ENCODE measurements around the gene DSTYK.
"Not testable (repeated sequence)": the region's sequence is repeated elsewhere in the genome, so short reads cannot be mapped to it uniquely, and the experiment has no call there.

DSTYK gene

GRCh38 chr1:205217418-205217817 lies 5.9 kb upstream of the DSTYK start:
- DNase-seq: no peak

GRCh38 chr1:205216588-205216987 lies 5.1 kb upstream of the DSTYK start:
- DNase-seq: no peak

DNA sequence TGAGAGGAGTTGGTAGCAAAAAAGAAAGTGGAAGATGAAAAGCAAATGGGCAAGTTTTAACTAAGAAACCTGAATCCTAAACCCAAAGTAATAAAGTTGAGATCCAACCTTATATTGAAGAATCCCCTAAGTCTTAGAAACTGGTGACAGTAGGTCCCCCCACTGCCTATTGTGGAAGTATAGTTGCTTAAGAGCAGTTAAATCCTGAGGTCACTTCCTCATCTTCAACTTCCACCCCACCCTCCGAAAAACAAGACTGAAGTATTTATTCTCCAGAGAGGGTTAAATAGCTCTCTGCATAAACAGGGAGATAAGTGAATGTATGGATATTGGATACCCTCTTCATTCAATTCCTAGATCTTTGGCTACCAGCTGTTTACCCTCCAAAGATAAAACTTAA lies 3.3 kb upstream of the DSTYK start:
- DNase-seq: no peak

DNA sequence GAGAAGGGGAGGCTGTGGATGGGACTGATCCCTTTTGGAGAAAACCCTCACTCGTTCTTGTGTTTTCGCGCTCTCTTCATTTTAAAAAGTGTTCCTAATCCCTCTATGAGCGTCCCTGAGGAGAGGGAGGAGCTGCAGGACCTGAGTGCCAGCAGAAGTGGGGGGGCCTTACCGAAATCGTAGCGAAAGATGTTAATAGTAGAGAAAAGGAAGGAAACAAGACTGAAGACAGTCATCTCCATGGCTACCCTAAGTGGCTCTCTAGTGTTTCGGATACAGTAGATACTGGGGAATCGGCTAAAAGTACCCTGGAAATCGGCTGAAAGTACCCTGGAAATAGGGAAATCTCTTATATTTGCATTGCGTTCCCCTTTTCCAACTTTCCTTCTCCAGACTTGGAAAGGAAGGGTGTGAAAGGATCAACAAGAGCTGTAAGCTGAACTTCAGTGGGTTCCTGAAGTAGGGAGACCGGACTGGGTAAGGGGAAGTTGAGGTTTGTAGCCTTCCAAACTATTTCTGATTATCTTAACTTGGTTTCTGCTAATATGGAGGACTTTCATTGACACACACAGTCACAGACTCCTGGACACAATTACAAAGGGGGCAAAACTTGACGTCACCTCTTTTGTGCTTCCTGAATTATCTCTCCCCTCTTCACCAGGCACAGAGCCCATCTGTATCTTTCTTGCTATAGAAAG lies 486 bp upstream of the DSTYK start:
- no peak for DNase-seq

DNA sequence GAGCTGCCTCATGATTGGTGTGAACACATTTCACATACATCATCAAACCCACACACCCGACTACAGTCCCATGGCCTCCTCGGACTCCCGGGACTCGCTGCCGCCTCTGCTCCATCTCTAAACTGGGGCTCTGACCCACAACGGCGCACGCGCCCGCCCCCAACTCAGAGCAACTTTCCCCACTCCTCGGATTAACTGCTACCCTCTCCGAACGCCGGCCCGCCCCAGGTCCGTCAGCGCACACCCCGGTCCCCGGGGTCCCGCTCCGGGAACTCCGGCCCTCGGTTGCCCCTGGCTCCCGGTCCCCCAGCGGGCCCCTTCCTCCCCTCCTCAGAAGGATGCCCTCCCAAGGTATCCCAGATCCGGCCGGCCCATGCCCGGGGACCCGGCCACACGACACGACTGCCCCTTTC lies 740 bp downstream of the DSTYK start:
- DNase-seq: peak in 1 of 2 donors; percentile 13

GRCh38 chr1:205208811-205209210 lies 2.7 kb downstream of the DSTYK start:
- no peak for DNase-seq

DNA sequence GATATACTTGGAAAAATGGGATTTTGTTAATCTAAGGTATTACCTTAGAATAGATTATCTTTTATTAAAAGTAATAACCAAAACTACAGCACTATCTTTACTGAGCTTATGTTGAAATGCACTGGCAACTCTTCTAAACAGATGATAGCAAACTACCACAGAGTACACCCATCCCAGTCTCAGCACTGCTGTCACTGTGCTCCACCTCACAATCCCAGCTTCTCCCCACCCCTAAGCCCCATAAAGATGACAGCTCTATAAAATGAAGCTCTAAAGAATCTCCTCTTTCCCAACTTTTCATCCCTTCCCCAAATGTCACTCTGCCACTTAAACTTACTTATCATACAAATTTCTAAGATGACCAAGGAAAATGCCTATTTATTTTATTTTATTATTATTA lies 6.4 kb downstream of the DSTYK start:
- DNase-seq: no peak

- no peak for DNase-seq
Measured at GRCh38 chr1:205204552-205204951, 7.0 kb downstream of the DSTYK start.

GRCh38 chr1:205199931-205200299 lies 11.6 kb downstream of the DSTYK start:
- no peak for DNase-seq

DNA sequence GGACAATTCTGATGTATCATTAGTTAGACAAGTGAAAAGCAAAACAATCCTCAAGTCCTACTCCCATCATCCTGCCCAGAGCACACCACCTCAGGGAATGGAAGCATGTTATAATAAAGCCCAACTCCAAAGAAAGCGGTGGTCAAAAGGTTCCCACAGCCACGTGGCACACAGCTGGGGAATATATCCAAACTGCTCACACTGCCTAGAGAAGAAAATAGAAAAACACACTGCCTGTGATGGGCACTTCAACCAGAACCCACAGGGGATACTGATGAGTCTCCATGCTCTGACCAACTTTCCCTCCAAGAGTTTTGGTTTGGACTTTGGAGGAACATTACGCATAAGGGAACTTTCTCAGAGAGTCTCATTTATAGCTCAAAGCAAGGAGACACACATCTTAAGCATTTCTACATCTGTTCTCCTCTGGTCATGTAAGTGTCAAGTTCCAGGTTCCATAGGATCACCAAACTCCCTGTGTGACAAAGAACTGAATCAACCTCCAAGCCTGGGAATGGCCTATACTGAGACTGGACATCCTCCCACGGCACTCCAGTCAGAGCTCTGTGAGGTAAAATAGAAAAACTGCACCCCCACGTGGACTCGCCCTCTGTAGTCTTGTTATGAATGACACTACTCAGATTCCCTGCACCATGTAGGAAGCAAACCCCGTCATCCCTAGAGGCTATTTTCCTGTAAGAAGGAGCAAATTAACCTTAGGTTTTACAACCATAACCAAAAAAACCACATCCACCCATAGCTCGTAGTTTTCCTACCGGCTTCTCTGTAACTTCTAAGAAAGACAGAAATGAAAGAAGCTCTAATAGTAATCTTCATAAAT lies 12.2 kb downstream of the DSTYK start:
- DNase-seq: no peak

GRCh38 chr1:205192287-205192686 lies 19.2 kb downstream of the DSTYK start:
- DNase-seq: no peak

DNA sequence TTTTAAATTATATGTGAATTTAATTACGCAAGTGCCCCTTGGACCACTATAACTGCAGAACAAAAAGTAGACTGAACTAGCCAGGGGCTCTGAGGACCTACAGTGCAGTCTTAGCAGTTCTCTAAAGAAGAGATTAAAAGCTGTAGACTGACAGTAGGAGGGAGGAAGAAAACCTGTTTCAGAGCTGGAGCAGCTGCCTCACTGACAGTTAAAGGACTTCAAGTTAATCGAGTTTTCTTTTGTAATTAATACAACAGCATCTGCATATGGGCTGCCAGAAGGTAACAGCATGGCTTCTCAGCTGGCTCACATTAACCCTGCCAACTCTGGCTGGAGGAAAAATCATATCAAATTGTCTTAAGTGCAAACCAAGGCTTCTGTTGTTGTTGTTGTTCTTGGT lies 19.9 kb downstream of the DSTYK start:
- no peak for DNase-seq

- no peak for DNase-seq
Measured at GRCh38 chr1:205190845-205191577, 20.5 kb downstream of the DSTYK start.

DNA sequence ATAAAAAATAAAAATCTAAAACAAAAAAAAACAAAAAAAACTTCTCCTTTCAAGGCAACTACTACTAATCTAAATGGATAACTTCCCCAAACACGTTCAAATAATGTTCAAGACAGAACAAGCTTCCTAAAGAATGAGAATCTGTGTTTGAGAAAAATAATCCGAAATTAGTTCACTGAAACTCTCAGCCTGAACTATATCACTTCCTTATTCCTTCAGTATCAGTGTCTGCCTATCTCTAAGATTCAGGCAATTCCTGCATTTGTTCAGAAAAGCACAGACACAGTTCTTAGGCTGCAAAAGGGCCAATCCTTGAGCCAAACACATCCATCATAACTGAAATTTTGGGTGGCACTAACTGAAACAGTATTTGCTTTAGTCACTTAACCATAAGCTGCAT lies 22.4 kb downstream of the DSTYK start:
- DNase-seq: no peak

- no peak for DNase-seq
Measured at GRCh38 chr1:205188596-205188995, 22.9 kb downstream of the DSTYK start.

- no peak for DNase-seq
Measured at GRCh38 chr1:205188098-205188497, 23.4 kb downstream of the DSTYK start.

DNA sequence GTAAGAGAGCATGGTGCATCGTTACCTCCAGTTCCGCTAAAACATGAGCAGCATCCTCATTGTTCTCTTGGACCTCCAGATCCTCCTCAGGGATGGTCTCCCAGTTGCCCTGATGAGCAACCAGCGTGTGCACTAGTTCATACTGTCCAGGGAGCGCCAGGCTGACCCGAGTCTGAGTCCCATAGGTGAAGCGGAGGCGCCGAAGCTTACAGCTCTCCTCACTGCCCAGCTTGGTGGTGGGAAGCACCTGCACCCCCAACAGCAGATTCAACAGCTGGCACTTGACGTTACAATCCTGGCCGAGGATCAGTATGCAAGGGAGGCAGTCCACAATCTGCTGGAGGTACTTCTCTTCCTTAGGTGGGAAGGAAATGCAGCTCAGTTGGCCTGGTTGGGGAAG lies 24.1 kb downstream of the DSTYK start:
- no peak for DNase-seq

- no peak for DNase-seq
Measured at GRCh38 chr1:205186191-205186590, 25.3 kb downstream of the DSTYK start.

- no peak for DNase-seq
Measured at GRCh38 chr1:205183676-205184335, 27.7 kb downstream of the DSTYK start.

DNA sequence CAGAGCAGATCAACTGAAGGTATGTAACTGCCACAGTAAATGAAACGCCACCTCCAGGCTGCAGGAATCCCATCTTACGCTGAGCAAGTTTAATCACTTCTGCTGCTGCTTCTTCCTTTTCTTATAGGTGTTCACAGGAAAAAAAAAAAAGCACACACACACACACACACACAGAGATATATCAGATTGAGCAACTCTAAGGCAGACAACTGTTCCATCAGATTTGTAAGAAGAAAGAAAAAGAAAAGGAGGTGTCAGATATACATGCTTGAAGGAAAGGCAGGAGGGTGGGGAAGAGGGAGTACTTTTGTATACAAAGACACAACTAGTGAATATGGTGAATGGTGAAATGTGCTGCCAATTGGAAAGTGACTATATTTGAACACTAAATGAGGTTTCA lies 28.6 kb downstream of the DSTYK start:
- DNase-seq: no peak

DNA sequence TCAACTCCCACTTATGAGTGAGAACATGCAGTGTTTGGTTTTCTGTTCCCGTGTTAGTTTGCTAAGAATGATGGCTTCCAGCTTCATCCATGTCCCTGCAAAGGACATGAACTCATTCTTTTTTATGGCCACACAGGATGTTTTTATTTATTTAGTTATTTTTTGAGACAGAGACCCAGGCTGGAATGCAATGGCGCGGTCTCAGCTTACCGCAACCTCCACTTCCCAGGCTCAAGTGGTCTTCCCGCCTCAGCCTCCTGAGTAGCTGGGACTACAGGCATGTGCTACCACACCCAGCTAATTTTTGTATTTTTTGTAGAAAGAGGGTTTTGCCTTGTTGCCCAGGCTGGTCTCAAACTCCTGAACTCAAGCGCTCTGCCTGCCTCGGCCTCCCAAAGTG lies 31.2 kb downstream of the DSTYK start:
- DNase-seq: not testable (repeated sequence)

DNA sequence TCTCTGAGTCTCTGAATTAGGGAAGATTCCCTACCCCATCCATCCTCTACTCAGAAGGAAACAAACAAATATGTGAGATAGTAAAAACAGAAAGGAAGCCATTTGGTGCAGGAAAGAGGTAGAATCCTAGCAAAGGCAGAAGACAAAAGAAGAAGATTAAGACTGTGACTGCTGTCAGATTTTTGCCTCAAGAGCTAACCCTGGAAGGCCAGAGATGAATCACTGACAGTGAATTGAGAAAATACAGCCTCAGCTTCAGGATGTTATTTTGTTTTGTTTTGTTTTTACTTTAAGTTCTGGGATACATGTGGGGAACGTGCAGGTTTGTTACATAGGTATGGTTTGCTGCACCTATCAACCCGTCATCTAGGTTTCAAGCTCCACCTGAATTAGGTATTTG lies 31.7 kb downstream of the DSTYK start:
- no peak for DNase-seq

GRCh38 chr1:205172729-205173366 lies 38.7 kb downstream of the DSTYK start:
- DNase-seq: no peak
